Measurements from ENCODE around the gene UBR7.

GRCh38 chr14:93207468-93208308, 632 bp downstream of the UBR7 start:
- TF ChIP-seq TAF1 (IDR thresholded peaks at IDR 0.05; ENCODE audit: borderline replicate concordance, low read depth, low read length) (no peak), POLR2AphosphoS5 (IDR thresholded peaks at IDR 0.05; ENCODE audit: low read depth, low read length) (no peak)
